Measurements from ENCODE around the gene LLGL2. TPM values are rescaled to one million over a fixed set of nuclear protein-coding genes. Genes with fewer than 3 reads are reported as not detected.

The LLGL2 gene
- total RNA-seq, 1 experiment from 2014 or later, result 165 TPM

GRCh38 chr17:75566416-75566815 lies 40.9 kb downstream of the LLGL2 start:
- Mint-ChIP-seq H3K27ac (ENCODE audit: unreplicated experiment) (peak overlapping the region; percentile 58), H3K9me3 (ENCODE audit: unreplicated experiment) (no peaks in the 10 kb centered on the region), H3K4me1 (ENCODE audit: low read depth, unreplicated experiment) (no peaks in the 10 kb centered on the region), H3K27me3 (ENCODE audit: insufficient read depth, unreplicated experiment) (no peaks in the 10 kb centered on the region), H3K4me3 (ENCODE audit: unreplicated experiment) (no peak overlapping the region), H3K36me3 (ENCODE audit: insufficient read depth, unreplicated experiment) (peaks cover 78% of the 10 kb centered on the region)
- no peak for TF ChIP-seq CTCF (IDR thresholded peaks at IDR 0.05; ENCODE audit: insufficient read depth in 1 of 2, low read depth in 1 of 2, low read length in 1 of 2, severe bottlenecking in 1 of 2, unreplicated experiment in 1 of 2)
- ChIA-PET CTCF (interaction anchor here (2.4 kb wide), 1 partner anchor 50 kb away, joined by 17 read pairs; the partner anchor contains the start of gene TSEN54), POLR2A (no interaction called here)
- Histone ChIP-seq H3K27me3 (replicated peaks; ENCODE audit: control insufficient read depth, insufficient read depth, low read length) (no peaks in the 10 kb centered on the region), H3K4me3 (ENCODE audit: low read depth, low read length) (no peak overlapping the region), H3K36me3 (ENCODE audit: control insufficient read depth, insufficient read depth, low read length) (peaks cover 4% of the 10 kb centered on the region), H3K4me1 (peaks cover 8% of the 10 kb centered on the region; the same call in 1 of the 2 replicates), H3K9me3 (no peaks in the 10 kb centered on the region)
- DNase-seq, result no peak
- intact Hi-C loops (cut with micrococcal nuclease; ENCODE audit: unreplicated experiment), result no loop called here
- BruUV-seq (replicated peaks), result no TSS peak

GRCh38 chr17:75566834-75567233 lies 41.3 kb downstream of the LLGL2 start:
- Histone ChIP-seq H3K4me1 (peaks cover 8% of the 10 kb centered on the region; the same call in 1 of the 2 replicates), H3K36me3 (ENCODE audit: control insufficient read depth, insufficient read depth, low read length) (peaks cover 4% of the 10 kb centered on the region), H3K9me3 (no peaks in the 10 kb centered on the region), H3K27me3 (replicated peaks; ENCODE audit: control insufficient read depth, insufficient read depth, low read length) (no peaks in the 10 kb centered on the region), H3K4me3 (ENCODE audit: low read depth, low read length) (no peak overlapping the region)
- BruUV-seq (replicated peaks), result no TSS peak
- Mint-ChIP-seq H3K27me3 (ENCODE audit: insufficient read depth, unreplicated experiment) (no peaks in the 10 kb centered on the region), H3K36me3 (ENCODE audit: insufficient read depth, unreplicated experiment) (peaks cover 82% of the 10 kb centered on the region), H3K9me3 (ENCODE audit: unreplicated experiment) (no peaks in the 10 kb centered on the region), H3K27ac (ENCODE audit: unreplicated experiment) (no peak overlapping the region), H3K4me3 (ENCODE audit: unreplicated experiment) (no peak overlapping the region), H3K4me1 (ENCODE audit: low read depth, unreplicated experiment) (no peaks in the 10 kb centered on the region)
- intact Hi-C loops (cut with micrococcal nuclease; ENCODE audit: unreplicated experiment), result no loop called here
- TF ChIP-seq CTCF (IDR thresholded peaks at IDR 0.05; ENCODE audit: insufficient read depth in 1 of 2, low read depth in 1 of 2, low read length in 1 of 2, severe bottlenecking in 1 of 2, unreplicated experiment in 1 of 2), result no peak
- ChIA-PET CTCF (no interaction called here), POLR2A (no interaction called here)
- no peak for DNase-seq

- intact Hi-C loops (cut with micrococcal nuclease; ENCODE audit: unreplicated experiment), result no loop called here
- ChIA-PET CTCF (no interaction called here), POLR2A (no interaction called here)
- Histone ChIP-seq H3K36me3 (ENCODE audit: control insufficient read depth, insufficient read depth, low read length) (peaks cover 3% of the 10 kb centered on the region), H3K4me1 (peaks cover 8% of the 10 kb centered on the region; the same call in 1 of the 2 replicates), H3K9me3 (no peaks in the 10 kb centered on the region), H3K4me3 (ENCODE audit: low read depth, low read length) (no peak overlapping the region), H3K27me3 (replicated peaks; ENCODE audit: control insufficient read depth, insufficient read depth, low read length) (no peaks in the 10 kb centered on the region)
- no TSS peak for BruUV-seq (replicated peaks)
- Mint-ChIP-seq H3K4me3 (ENCODE audit: unreplicated experiment) (no peak overlapping the region), H3K36me3 (ENCODE audit: insufficient read depth, unreplicated experiment) (peaks cover 83% of the 10 kb centered on the region), H3K4me1 (ENCODE audit: low read depth, unreplicated experiment) (no peaks in the 10 kb centered on the region), H3K9me3 (ENCODE audit: unreplicated experiment) (no peaks in the 10 kb centered on the region), H3K27me3 (ENCODE audit: insufficient read depth, unreplicated experiment) (no peaks in the 10 kb centered on the region), H3K27ac (ENCODE audit: unreplicated experiment) (no peak overlapping the region)
- TF ChIP-seq CTCF (IDR thresholded peaks at IDR 0.05; ENCODE audit: insufficient read depth in 1 of 2, low read depth in 1 of 2, low read length in 1 of 2, severe bottlenecking in 1 of 2, unreplicated experiment in 1 of 2), result no peak
- DNase-seq, result no peak
Observed at GRCh38 chr17:75568412-75569255, 43.1 kb downstream of the LLGL2 start.

Data from Caco-2 (cell line).